Left hindlimb (tissue), 1 donor: ENCODE results near the gene SUPT5H.
"Not testable (repeated sequence)": the region's sequence is repeated elsewhere in the genome, so short reads cannot be mapped to it uniquely, and the experiment has no call there.

Experiments used
- DNase-seq: peaks from one replicate; pipeline ENCODE4 v3.0.0-alpha.2; 2018

Gene SUPT5H

DNA sequence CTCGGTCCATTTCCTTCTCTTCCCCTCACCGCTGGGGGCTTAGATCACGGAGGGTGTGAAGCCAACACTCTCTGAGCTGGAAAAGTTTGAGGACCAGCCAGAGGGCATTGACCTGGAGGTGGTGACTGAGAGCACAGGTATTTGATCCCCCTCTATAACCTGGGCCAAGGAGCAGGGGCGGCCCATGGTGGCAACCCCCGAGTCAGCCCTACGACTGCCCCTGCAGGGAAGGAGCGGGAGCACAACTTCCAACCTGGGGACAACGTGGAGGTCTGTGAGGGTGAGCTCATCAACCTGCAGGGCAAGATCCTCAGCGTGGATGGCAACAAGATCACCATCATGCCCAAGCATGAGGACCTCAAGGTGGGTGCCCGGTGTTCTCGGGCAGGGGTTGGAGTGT, 23.7 kb downstream of the SUPT5H start:
- DNase-seq: no peak

DNA sequence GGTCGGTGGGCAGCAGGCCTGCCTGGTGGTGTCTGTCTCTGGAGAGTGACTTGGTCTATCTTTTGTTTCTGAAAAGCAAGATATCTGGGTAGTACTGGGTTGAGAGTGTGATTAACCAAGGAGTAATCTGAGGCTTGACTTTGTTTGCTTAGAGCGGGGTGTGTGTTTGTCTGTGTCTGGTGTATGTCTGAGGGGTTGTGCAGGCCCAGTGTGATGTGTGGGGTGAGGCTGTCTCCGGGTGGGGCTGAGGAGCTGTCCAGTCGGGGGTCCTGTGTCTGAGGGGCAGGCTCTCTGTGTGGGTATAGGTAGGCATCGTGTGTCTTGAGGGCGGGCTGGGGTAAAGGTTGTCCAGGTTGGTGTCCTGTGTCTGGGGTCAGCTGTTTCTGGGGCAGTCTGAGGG, 24.2 kb downstream of the SUPT5H start:
- DNase-seq: no peak

DNA sequence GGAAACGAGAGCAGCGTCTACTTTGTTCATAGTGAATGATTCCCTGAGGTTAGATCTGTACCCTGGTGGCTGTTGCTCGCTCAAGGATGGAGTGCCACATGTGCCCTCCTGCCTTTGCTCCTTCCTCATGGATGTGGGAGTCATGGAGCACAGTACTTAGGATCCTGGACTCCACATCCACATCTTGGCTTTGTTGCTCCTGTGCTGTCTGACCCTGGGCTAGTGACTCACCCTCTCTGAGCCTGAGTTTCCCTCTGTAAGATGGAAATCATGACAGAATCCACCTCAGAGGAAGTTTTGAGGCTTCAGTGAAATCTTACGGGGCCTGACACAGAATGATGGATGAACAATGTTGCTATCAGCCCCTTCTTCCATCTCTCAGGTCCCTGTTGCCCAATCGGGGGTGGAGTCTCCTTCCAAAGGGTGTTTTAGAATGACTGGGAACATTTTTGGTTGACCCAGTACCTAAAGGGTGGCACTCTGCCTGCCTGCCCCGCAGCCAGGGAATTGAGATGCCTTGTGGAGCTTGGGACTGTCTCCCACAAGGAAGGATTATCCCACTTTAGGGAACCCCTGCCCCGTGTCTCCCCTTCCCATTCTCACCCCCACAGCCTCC, 25.4 kb downstream of the SUPT5H start:
- DNase-seq: no peak

DNA sequence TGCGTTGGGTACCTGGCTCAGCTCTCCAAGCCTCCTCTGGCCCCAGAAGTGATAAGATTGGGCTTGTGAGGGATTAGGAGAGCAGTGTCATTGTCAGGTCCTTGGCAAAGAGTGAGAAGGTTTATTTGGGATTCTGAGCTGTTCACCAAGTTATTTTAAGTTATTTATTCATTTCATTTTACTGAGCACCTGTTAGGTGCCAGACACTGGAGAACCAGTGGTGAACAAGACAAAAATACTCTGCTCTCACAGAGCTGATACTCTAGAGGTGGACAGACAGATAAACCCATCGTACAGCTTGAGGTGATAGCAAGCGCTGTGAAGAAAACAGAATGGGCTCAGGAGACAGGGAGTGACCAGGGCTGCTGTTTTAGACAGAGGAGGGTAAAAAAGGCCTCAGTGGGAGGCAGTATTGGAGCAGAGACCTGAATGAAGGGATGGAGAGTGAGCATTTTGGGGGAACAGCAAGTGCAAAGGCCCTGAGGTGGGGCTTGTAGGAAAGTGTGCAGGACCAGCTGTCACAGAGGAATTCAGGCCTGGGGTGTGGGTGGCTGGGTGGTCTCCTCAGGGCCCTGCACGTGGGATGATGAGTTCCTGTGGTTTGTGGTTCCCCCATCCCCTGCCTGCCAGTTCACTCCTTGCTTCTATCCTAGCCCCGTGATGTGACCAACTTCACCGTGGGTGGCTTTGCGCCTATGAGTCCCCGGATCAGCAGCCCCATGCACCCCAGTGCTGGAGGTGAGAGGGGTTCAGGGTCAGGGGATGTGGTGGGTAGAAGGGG, 26.6 kb downstream of the SUPT5H start:
- no peak for DNase-seq

DNA sequence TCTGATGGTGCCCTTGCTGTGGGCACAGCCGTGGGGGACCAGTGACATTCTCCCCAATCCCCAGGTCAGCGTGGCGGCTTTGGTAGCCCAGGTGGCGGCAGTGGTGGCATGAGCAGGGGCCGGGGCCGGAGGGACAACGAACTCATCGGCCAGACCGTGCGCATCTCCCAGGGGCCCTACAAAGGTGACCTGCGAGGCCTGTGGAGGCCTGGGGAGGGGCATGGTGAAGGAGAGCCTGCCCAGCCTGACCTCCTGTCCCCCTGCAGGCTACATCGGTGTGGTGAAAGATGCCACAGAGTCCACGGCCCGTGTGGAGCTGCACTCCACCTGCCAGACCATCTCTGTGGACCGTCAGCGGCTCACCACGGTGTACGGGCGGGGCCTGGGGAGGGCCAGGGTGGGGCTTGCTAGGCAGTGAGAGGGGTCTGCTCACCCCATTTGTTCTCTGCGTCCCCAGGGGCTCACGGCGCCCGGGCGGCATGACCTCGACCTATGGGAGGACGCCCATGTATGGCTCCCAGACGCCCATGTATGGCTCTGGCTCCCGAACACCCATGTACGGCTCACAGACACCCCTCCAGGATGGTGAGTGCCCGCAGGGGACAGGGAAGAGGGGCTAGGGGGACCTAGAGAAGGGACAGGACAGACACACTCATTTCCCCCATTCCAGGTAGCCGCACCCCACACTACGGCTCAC, 27.5 kb downstream of the SUPT5H start:
- DNase-seq: no peak

DNA sequence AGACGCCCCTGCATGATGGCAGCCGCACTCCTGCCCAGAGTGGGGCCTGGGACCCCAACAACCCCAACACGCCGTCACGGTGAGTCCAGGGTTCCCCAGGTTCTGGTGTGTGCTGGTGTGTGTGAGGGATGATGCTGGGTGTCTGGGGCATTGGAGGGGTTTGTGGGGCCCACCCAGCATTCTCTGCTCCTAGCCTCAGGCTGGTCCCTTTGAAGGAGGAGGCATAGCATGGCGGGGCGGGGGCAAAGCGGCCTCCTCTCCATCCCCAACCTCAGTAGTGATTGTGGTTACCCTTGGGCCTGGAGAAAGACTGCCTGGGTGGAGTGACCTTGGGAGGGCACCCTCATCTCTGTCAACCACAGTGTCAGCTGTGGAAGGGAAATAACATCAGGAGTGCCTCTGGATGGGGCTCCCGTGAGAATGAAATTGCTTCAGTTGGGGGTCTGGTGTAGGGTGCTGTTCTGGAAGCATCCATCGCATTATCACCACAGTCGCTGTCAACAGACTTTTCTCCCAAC, 28.1 kb downstream of the SUPT5H start:
- DNase-seq: no peak

DNA sequence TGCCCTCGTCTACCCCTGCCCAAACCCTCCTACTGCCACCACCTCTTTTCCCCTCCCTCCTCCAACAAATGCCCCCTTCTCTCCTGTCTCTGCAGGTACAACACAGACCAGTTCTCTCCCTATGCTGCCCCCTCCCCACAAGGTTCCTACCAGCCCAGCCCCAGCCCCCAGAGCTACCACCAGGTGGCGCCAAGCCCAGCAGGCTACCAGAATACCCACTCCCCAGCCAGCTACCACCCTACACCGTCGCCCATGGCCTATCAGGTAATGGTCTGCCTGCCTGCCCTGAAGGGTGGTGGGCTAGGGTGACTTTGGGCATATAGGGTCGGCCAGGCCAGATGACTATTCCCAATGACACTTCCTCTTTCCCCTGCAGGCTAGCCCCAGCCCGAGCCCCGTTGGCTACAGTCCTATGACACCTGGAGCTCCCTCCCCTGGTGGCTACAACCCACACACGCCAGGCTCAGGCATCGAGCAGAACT, 28.8 kb downstream of the SUPT5H start:
- peak; percentile 63 for DNase-seq

DNA sequence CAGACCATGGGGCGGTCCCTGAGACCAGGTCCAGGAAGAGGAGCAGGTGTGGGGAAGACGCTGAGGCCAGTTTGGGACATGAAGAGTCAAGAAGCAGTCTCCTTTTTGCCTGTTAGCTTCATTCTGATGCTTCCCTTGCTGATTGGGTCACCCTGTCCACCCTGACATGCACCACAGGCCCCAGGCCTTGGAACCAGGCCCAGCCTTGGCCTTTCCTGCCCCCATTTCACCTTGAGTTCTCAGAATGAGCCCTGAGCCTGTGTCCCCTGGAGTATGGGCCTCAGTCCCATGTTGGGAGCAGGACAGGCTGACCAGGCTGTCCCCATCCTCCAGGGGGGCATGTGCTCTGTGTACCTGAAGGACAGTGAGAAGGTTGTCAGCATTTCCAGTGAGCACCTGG, 30.4 kb downstream of the SUPT5H start:
- no peak for DNase-seq

DNA sequence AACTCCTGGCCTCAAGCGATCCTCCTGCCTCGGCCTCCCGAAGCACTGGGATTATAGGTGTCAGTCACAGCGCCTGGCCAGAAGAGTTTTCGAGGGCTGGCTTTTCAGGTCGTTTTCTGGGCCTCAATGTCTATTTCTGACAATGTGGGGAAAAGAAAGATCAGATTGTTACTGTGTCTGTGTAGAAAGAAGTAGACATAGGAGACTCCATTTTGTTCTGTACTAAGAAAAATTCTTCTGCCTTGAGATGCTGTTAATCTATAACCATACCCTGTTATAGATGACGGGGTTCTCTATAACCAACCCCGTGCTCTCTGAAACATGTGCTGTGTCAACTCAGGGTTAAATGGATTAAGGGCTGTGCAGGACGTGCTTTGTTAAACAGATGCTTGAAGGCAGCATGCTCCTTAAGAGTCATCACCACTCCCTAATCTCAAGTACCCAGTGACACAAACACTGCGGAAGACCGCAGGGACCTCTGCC, 34.0 kb downstream of the SUPT5H start:
- not testable (repeated sequence) for DNase-seq

DNA sequence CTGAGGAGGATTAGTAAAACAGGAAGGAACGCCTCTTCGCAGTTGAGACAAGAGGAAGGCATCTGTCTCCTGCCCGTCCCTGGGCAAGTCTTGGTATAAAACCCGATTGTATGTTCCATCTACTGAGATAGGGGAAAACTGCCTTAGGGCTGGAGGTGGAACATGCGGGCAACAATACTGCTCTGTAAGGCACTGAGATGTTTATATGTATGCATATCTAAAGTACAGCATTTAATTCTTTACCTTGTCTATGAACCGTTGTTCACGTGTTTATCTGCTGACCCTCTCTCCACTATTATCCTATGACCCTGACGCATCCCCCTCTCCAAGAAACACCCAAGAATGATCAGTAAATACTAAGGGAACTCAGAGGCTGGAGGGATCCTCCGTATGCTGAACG, 34.5 kb downstream of the SUPT5H start:
- no peak for DNase-seq

DNA sequence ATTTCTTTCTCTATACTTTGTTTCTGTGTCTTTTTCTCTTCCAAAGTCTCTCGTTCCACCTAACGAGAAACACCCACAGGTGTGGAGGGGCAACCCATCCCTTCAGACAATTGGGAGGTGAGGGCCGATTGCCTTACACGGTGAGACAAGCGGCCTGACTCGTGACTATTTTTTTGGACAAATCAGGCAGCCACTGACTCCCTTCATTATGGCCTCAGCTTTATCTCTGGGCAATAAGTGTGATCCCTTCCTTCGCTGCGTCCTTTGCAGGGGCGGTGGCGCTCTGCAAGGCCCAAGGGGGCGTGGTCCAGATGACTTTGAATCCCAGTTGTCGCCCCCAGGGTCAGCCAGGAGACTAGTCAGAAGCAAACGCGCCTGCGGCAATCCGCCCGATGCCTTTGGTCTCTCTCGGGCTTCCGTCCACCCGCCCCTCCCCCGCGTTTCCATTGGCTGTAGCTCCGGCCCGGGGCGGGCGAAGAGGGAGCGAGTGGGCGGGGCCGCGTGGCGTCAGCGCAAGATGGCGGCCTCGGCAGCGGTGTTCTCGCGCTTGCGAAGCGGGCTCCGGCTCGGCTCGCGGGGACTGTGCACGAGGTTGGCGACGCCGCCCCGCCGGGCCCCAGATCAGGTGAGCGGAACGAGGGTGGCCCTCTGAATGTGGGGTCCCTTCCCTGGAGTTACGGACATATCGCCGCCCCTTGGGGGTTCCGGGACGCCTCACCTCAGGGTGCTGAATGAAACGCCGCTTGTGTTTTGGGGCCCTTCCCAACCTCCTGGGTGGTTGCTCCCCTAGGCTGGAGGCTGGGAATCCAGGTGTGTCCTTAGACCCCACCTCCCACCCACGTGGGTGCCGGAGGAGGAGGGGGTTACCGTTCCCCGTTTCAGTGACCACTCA, 35.2 kb downstream of the SUPT5H start, which contains the start of gene TIMM50:
TSS of gene TIMM50 (plus strand) at position 502 of the 892 bp plus-strand sequence. CDS start at position 518, 16 bp downstream.
- peak; percentile 97 for DNase-seq

DNA sequence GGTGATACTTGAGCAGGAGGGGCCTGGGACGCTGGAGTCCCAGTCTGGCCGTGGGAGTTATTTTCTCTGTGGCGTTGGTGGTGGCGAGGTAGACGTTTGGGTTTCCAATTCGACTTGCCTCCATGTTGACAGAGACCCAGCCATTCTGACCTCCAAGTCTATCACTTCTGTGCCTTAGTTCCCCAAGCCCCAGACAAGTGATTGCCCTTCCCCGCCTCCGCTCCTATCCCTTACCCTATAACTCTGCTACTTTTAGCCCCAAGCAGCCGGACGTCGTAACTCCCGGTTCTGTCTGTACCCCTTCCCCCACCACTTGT, 35.8 kb downstream of the SUPT5H start:
- DNase-seq: no peak

DNA sequence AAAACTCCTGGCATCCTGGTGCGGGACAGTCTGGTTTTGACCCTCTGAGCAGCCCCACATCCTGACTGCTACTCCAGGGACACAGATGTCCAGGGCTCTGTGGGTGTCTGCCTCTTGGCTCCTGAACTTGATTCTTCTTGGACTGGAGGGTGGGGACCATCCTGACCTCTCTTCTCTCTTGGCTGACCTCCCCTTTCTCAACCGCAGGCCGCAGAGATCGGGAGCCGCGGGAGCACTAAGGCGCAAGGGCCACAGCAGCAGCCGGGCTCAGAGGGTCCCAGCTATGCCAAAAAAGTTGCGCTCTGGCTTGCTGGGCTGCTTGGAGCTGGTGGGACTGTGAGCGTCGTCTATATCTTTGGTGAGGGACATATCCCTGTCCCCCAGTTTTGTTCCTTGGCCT, 36.3 kb downstream of the SUPT5H start:
- no peak for DNase-seq

DNA sequence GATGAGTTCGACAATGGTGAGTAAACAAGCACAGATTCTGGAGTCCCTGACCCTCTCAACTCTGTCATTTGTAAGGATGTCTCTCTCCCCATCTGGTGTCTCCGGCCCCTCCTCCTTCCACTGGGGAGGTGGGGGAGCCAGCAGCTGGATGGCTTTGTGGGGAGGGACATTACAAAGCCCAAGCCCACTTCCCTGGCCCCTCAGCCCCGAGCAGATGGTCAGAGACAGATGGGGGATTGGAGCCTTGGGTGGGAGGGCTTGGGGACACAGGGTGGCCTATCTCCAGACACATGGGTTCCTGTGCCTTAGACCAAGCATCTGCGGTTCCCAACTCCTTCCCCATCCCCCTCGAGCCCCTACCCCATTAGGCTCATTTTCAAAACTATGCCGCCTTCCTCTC, 37.8 kb downstream of the SUPT5H start:
- DNase-seq: no peak

DNA sequence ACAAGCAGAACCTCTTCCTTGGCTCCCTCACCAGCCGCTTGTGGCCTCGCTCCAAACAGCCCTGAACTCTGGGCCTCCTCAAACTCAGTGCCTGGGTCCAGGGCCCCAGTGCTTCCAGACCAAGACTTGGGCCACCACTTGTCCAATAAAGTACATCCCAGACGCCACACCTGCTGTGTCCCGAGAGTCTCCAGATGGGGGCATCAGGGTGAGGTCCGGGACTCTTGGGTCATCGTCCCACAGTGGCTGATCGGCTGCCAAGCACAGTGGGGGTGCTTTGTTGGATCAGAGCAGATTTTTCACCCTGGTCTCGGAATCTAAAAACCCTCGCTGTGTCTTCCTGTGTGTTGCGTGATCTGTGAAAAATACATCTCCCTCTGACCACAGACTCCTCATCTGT, 44.4 kb downstream of the SUPT5H start:
- DNase-seq: no peak

DNA sequence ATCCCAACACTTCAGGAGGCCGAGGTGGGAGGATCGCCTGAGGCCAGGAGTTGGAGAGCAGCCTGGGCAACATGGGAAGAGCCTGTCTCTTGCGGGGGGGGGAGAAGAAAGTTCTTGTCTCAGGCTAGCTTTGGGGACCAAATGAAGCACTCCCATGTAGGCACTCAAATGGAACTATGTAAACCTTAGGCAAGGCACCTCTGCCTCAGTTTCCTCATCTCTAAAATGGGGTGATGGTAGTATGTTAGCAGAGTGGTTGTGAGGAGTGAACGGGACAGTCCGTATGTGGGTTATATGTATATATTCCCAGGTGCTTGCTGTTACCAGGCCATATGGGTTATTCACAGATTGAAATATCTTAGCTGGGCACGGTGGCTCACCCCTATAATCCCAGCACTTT, 46.8 kb downstream of the SUPT5H start:
- no peak for DNase-seq

DNA sequence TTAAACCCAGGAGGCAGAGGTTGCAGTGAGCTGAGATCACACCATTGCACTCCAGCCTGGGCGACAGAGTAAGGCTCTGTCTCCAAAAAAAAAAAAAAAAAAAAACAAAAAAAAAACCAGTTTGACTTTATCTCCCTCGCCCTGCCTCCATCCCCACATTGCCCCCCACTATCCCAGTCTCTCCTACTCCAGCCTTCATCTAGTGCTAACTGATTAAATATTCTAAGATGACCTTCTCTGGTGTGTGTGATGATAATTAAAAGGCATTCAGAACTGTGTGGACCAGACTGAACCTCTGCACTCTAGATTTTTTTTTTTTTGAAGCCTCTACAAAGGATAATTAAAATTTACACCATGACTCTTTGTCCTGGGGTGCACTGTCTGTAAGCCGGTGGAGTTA, 47.4 kb downstream of the SUPT5H start:
- DNase-seq: no peak

DNA sequence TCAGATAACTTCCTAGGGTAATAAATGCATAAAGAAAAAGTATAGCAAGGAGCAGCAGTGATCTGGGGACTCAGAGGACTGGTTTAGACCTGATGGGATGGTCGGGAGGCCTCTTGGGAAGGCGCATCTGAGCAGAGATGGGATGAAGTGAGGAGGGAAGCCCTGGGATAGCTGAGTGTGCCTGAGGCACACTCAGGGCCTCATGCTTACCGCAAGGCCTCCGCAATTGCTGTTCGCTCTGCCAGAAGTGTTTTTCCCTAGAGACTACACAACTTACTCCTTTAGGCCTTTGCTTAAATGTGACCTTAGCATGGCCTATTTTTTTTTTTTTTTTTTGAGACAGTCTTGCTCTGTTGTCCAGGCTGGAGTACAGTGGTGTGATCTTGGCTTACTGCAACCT, 49.3 kb downstream of the SUPT5H start:
- DNase-seq: no peak

DNA sequence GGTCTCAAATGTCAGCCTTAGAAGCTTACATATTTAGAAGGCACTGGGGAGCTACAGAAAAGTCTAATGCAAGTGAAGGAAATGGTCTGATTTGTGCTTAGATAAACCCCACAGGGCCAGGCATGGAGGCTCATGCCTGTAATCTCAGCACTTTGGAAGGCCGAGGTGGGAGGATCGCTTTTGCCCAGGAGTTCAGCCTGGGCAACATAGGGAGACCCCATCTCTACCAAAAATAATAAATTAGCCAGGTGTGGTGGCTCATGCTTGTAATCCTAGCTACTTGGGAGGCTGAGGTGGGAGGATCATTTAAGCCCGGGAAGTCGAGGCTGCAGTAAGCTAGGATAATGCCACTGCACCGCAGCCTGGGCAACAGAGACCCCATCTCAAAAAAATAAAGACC, 50.7 kb downstream of the SUPT5H start:
- DNase-seq: no peak

DNA sequence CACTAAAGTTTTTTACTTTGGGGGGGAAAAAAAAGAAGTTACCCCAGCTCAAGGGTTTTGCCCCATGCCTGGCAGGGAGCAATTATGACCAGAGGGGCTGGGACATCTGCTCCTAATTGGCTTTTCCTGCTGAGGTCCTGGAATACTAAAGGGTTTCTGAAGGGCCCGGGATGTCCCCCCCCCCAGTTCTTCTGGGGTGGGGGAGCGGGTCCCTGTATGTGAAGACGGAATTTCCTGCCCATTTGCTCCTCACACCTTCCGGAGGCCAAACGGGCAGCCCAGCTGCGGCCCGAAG, 52.3 kb downstream of the SUPT5H start:
- DNase-seq: no peak

DNA sequence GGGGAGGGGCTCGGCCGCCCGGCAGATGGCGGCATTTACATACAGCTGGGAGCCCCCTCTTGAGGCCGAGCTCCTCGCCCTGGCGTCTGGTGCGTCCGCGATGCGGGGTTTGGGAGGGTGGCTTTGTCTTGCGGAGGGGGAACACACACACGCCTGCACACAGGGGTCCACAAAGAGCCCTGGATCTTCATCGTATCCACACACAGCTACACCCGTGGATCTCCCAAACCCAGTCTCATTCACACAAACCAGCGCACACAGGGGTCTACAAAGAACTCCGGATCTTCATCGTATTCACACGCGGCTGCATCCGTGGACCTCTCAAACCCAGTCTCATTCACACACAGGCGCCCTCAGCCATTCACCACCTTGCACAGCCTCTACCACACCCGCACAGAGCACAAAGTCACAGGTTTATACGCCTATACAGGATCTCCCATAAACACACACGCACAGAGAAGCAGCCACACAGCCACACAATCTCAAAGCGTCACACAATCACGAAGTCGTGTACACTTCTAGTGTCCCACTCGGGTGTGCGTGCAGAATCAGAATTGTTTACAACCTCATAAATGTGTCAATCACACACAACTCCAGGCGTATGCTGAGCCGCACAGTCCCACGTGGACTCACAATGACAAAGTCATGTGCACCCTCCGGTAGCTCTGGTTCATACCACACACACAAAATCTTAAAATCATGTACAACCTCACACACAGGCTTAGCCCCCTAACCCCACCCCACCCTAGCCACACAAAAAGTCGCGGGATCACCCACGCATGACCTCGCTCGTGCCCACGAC, 52.8 kb downstream of the SUPT5H start:
- peak; percentile 60 for DNase-seq
